ENCODE results near the gene BEND5.

Gene BEND5

DNA sequence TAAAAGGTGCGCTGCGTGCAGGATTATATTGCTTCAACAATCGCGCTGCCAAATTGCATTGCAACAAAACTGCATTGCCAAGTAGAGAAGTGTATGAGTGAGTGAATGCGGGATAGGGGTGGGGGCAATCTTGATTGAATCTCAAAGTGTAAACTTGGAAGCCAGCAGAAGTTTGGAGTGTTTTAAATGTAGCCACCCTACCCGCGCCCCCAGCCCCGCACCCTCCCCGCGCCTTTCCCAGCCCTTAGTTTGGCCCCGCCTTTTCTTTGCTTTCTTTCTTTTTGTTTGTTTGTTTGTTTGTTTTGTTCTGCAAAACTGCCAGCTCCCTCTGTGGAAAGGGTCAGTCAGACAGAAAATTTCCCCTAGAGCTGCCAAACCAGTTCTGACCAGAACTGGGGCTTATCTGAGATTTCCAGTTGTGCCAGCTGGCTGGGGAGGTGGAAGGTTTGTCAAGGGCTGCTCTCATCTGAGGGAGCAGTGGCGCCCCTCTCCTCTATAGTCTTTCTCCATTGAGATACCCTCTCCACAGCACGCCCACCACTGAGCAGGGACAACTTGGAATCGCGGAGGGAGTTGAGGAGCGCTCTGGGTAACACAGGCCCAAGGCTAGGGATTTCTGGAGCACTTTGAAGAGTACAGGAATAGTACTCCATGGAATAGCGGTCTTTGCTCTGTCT is 666 bp upstream of the BEND5 start (continued):
- TF ChIP-seq ZNF335 (tag by site-specific recombination; conservative IDR thresholded peaks at IDR 0.05) (0 out of 2 replicates have a peak, but pooled peaks have one; percentile 28), ZNF830 (tag by site-specific recombination; IDR thresholded peaks at IDR 0.05; ENCODE audit: low read depth) (no peak), ZNF248 (tag by site-specific recombination; IDR thresholded peaks at IDR 0.05) (no peak), ZNF610 (tag by site-specific recombination; IDR thresholded peaks at IDR 0.05; ENCODE audit: borderline replicate concordance) (no peak), ZBTB17 (tag by site-specific recombination; IDR thresholded peaks at IDR 0.05) (peak; percentile 3; the same call in 1 of the 2 replicates), ZNF214 (tag by site-specific recombination; IDR thresholded peaks at IDR 0.05; ENCODE audit: borderline replicate concordance) (no peak), ZSCAN16 (tag by site-specific recombination; IDR thresholded peaks at IDR 0.05) (no peak), ZNF391 (tag by site-specific recombination; IDR thresholded peaks at IDR 0.05; ENCODE audit: borderline replicate concordance, low read depth) (no peak), ZNF768 (tag by site-specific recombination; IDR thresholded peaks at IDR 0.05) (no peak), ZNF350 (tag by site-specific recombination; IDR thresholded peaks at IDR 0.05) (no peak), SCRT2 (tag by site-specific recombination; IDR thresholded peaks at IDR 0.05) (no peak), ZNF548 (tag by site-specific recombination; IDR thresholded peaks at IDR 0.05) (no peak)
- TF ChIP-seq, protein P1, sequence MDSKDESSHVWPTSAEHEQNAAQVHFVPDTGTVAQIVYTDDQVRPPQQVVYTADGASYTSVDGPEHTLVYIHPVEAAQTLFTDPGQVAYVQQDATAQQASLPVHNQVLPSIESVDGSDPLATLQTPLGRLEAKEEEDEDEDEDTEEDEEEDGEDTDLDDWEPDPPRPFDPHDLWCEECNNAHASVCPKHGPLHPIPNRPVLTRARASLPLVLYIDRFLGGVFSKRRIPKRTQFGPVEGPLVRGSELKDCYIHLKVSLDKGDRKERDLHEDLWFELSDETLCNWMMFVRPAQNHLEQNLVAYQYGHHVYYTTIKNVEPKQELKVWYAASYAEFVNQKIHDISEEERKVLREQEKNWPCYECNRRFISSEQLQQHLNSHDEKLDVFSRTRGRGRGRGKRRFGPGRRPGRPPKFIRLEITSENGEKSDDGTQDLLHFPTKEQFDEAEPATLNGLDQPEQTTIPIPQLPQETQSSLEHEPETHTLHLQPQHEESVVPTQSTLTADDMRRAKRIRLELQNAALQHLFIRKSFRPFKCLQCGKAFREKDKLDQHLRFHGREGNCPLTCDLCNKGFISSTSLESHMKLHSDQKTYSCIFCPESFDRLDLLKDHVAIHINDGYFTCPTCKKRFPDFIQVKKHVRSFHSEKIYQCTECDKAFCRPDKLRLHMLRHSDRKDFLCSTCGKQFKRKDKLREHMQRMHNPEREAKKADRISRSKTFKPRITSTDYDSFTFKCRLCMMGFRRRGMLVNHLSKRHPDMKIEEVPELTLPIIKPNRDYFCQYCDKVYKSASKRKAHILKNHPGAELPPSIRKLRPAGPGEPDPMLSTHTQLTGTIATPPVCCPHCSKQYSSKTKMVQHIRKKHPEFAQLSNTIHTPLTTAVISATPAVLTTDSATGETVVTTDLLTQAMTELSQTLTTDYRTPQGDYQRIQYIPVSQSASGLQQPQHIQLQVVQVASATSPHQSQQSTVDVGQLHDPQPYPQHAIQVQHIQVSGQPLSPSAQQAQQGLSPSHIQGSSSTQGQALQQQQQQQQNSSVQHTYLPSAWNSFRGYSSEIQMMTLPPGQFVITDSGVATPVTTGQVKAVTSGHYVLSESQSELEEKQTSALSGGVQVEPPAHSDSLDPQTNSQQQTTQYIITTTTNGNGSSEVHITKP (tag by site-specific recombination; IDR thresholded peaks at IDR 0.05): no peak
- TF ChIP-seq, protein P2, sequence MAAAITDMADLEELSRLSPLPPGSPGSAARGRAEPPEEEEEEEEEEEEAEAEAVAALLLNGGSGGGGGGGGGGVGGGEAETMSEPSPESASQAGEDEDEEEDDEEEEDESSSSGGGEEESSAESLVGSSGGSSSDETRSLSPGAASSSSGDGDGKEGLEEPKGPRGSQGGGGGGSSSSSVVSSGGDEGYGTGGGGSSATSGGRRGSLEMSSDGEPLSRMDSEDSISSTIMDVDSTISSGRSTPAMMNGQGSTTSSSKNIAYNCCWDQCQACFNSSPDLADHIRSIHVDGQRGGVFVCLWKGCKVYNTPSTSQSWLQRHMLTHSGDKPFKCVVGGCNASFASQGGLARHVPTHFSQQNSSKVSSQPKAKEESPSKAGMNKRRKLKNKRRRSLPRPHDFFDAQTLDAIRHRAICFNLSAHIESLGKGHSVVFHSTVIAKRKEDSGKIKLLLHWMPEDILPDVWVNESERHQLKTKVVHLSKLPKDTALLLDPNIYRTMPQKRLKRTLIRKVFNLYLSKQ (tag by site-specific recombination; IDR thresholded peaks at IDR 0.05; ENCODE audit: borderline replicate concordance): no peak
- TF ChIP-seq, protein P3, sequence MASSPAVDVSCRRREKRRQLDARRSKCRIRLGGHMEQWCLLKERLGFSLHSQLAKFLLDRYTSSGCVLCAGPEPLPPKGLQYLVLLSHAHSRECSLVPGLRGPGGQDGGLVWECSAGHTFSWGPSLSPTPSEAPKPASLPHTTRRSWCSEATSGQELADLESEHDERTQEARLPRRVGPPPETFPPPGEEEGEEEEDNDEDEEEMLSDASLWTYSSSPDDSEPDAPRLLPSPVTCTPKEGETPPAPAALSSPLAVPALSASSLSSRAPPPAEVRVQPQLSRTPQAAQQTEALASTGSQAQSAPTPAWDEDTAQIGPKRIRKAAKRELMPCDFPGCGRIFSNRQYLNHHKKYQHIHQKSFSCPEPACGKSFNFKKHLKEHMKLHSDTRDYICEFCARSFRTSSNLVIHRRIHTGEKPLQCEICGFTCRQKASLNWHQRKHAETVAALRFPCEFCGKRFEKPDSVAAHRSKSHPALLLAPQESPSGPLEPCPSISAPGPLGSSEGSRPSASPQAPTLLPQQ (tag by site-specific recombination; IDR thresholded peaks at IDR 0.05): no peak
- TF ChIP-seq, protein P4, sequence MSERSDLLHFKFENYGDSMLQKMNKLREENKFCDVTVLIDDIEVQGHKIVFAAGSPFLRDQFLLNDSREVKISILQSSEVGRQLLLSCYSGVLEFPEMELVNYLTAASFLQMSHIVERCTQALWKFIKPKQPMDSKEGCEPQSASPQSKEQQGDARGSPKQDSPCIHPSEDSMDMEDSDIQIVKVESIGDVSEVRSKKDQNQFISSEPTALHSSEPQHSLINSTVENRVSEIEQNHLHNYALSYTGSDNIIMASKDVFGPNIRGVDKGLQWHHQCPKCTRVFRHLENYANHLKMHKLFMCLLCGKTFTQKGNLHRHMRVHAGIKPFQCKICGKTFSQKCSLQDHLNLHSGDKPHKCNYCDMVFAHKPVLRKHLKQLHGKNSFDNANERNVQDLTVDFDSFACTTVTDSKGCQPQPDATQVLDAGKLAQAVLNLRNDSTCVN (tag by site-specific recombination; optimal IDR thresholded peaks at IDR 0.05): no peak
- TF ChIP-seq, protein P5, sequence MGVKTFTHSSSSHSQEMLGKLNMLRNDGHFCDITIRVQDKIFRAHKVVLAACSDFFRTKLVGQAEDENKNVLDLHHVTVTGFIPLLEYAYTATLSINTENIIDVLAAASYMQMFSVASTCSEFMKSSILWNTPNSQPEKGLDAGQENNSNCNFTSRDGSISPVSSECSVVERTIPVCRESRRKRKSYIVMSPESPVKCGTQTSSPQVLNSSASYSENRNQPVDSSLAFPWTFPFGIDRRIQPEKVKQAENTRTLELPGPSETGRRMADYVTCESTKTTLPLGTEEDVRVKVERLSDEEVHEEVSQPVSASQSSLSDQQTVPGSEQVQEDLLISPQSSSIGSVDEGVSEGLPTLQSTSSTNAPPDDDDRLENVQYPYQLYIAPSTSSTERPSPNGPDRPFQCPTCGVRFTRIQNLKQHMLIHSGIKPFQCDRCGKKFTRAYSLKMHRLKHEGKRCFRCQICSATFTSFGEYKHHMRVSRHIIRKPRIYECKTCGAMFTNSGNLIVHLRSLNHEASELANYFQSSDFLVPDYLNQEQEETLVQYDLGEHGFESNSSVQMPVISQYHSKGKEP (tag by site-specific recombination; IDR thresholded peaks at IDR 0.05): peak; percentile 92
- TF ChIP-seq, protein P6, sequence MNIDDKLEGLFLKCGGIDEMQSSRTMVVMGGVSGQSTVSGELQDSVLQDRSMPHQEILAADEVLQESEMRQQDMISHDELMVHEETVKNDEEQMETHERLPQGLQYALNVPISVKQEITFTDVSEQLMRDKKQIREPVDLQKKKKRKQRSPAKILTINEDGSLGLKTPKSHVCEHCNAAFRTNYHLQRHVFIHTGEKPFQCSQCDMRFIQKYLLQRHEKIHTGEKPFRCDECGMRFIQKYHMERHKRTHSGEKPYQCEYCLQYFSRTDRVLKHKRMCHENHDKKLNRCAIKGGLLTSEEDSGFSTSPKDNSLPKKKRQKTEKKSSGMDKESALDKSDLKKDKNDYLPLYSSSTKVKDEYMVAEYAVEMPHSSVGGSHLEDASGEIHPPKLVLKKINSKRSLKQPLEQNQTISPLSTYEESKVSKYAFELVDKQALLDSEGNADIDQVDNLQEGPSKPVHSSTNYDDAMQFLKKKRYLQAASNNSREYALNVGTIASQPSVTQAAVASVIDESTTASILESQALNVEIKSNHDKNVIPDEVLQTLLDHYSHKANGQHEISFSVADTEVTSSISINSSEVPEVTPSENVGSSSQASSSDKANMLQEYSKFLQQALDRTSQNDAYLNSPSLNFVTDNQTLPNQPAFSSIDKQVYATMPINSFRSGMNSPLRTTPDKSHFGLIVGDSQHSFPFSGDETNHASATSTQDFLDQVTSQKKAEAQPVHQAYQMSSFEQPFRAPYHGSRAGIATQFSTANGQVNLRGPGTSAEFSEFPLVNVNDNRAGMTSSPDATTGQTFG (tag by site-specific recombination; IDR thresholded peaks at IDR 0.05; ENCODE audit: borderline replicate concordance): no peak
- TF ChIP-seq, protein P7, sequence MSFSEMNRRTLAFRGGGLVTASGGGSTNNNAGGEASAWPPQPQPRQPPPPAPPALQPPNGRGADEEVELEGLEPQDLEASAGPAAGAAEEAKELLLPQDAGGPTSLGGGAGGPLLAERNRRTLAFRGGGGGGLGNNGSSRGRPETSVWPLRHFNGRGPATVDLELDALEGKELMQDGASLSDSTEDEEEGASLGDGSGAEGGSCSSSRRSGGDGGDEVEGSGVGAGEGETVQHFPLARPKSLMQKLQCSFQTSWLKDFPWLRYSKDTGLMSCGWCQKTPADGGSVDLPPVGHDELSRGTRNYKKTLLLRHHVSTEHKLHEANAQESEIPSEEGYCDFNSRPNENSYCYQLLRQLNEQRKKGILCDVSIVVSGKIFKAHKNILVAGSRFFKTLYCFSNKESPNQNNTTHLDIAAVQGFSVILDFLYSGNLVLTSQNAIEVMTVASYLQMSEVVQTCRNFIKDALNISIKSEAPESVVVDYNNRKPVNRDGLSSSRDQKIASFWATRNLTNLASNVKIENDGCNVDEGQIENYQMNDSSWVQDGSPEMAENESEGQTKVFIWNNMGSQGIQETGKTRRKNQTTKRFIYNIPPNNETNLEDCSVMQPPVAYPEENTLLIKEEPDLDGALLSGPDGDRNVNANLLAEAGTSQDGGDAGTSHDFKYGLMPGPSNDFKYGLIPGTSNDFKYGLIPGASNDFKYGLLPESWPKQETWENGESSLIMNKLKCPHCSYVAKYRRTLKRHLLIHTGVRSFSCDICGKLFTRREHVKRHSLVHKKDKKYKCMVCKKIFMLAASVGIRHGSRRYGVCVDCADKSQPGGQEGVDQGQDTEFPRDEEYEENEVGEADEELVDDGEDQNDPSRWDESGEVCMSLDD (tag by site-specific recombination; IDR thresholded peaks at IDR 0.05): no peak

Data from HEK293 (cell line).